Choroid plexus epithelial cell (primary cell): Measurements from ENCODE around the gene TMEM244.

Experiments used
- DNase-seq: peaks from one replicate; pipeline ENCODE4 v3.0.0-alpha.2; 2010; ENCODE audit warnings: low read depth
- H3K4me3 ChIP-seq: 2 replicates; pipeline ENCODE4 v1.5.1; 2011; ENCODE audit warnings: low read depth, mild to moderate bottlenecking, control low read depth, low read length, moderate library complexity
- CTCF ChIP-seq: conservative IDR thresholded peaks from 2 replicates; pipeline ENCODE4 v1.5.1; 2011; ENCODE audit warnings: low read depth, mild to moderate bottlenecking, control low read depth, inconsistent platforms, low read length, moderate library complexity

TMEM244 gene

DNA sequence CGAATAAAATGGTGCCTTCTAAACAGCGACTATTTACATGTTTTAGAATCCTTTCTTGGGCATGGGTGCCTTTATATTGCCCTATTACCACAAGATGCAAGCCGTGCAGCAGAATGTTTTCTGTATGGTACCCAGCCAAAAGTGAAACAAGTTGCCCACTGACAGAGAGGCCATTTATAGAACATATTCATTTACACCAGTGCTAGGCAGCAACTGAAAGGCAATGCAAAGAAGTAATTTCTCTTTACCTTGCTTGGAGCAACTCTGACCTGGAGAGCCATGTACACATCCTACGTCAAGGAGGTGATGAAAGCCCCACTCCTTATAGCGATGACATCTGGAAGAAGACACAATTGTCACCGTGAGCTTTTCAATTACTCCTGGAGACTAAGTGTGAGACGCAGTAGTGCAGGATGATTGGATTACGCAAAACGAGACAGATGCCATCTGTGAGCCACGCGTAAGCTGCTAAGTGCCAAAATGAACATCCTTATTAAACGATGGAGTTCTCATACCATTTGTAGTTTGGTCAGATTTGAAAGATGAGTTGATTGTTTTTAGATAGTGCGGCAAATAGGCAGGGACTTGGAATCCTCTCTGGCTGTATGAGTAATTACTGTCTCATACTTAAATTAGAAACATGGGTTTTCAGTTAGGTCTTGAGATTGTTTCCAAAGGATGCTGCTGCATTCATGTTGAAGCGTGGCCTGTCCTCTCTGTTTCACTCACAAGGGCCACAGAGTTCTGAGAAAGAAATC lies at the start of gene TMEM244:
TMEM244 (minus strand) TSS at position 408 of the 758 bp plus-strand sequence; CDS start at position 281, 127 bp downstream.
- no peak within 1 kb of the TSS for H3K4me3 ChIP-seq
- no peak for TF ChIP-seq CTCF
- DNase-seq, result peak; percentile 41

DNA sequence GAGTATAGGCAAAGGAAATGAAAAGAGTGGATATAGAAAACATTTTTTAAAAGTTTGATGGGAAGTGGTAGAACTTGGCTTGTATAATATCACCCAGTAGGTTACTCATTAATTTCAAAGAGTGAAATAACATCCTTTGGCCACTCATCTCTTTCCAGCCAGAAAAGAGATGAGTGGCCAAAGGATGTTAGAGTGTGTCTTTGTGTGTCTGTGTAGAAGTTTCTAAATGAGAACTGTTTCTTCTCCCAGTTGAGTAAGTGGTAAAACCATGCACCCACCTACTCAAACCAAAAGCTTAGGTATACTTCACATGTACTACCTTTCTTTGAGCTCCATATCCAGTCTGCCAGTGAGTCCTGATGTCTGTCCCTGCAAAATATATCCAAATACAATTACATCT lies 47.7 kb upstream of the TMEM244 start:
- no peak for TF ChIP-seq CTCF
- DNase-seq, result no peak
- no peak overlapping the region for H3K4me3 ChIP-seq

DNA sequence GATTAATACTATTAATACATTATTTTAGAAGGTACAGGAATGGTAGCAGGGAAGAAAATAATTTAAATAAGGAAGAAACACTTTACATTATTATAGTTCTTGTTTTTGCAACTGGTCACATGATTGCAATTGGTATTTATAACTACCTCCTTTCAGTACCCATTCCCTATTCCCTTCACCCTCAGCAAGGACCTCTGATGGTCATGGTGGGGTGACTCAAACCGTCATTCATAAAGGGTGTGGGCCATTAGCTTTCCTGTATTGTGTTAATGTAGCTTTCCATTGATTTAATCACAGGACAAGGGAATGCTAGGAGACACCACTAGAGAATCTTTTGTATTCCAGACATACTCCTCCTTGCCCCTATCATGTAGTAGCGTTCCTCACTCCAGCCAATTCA lies 47.2 kb upstream of the TMEM244 start:
- no peak overlapping the region for H3K4me3 ChIP-seq
- no peak for DNase-seq
- no peak for TF ChIP-seq CTCF

DNA sequence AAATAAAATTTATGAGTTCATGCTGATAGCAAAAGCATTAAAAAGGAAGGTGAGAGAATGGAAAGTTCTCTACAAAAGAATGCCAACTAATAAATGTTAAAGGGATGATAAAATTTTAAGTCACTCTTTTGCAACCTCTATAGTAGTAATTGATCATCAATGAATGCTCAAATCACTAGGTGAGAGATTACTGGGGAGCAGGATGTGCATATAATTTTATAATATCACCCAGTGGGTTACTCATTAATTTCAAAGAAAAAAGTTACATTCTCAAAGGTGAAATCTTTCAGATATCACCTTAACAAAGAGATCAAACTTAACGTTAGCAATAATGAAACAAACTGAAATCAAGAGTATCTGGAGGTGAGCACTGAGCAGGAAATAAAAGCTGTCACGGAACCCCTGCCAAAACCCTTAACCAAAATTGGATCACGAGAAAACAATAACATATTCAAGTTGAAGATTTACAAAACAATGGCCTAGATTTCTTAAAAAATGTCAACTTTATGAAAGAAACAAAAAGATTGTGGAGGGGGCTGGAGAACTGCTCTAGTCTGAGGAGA lies 45.5 kb upstream of the TMEM244 start:
- no peak for TF ChIP-seq CTCF
- DNase-seq, result no peak
- H3K4me3 ChIP-seq, result no peak overlapping the region

DNA sequence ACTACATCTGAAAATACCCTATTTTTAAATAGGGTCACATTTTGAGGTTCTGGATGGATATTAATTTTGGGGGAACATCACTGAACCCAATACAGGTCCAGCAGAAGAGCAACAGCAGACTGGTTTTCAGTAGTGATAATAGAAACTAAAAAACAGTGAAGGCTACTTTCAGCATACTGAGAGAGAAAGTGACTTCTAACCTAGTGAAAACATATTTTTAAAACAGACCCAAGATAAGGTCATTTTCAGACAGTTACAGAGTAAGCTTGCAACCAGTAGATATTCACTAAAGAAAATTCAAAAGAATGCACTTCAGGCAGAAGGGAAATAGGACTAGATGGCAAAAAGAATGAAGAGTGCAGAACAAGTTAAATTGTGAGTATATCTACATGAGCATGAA lies 42.0 kb upstream of the TMEM244 start:
- no peak overlapping the region for H3K4me3 ChIP-seq
- peak; percentile 62 for DNase-seq
- no peak for TF ChIP-seq CTCF

- no peak for TF ChIP-seq CTCF
- no peak for DNase-seq
- no peak overlapping the region for H3K4me3 ChIP-seq
Measured at GRCh38 chr6:129902681-129903080, 41.6 kb upstream of the TMEM244 start.

- peak; percentile 44 for DNase-seq
- no peak overlapping the region for H3K4me3 ChIP-seq
- no peak for TF ChIP-seq CTCF
Measured at GRCh38 chr6:129901910-129902309, 40.8 kb upstream of the TMEM244 start.
